ENCODE results near the gene FRMD4A.

Gene FRMD4A

GRCh38 chr10:14182781-14183180 lies 147.9 kb downstream of the FRMD4A start:
- Histone ChIP-seq H3K27me3 (ENCODE audit: low read length) (no peaks in the 10 kb centered on the region), H3K79me2 (ENCODE audit: insufficient read depth, low read length) (no peaks in the 10 kb centered on the region), H3K27ac (ENCODE audit: low read depth, low read length) (no peak overlapping the region), H3K9me2 (replicated peaks; ENCODE audit: insufficient read depth, low read length) (no peaks in the 10 kb centered on the region), H3K9ac (ENCODE audit: low read length) (no peak overlapping the region), H3K4me2 (ENCODE audit: low read depth, low read length, poor library complexity, severe bottlenecking) (no peak overlapping the region), H4K20me1 (ENCODE audit: low read depth, low read length) (no peaks in the 10 kb centered on the region), H3F3A (ENCODE audit: insufficient read depth) (peaks cover 3% of the 10 kb centered on the region; the same call in 1 of the 2 replicates), H3K9me3 (ENCODE audit: insufficient read depth, low read length) (no peaks in the 10 kb centered on the region), H3K36me3 (ENCODE audit: low read length) (no peaks in the 10 kb centered on the region), H3K4me3 (ENCODE audit: insufficient read depth, low read length, poor library complexity, severe bottlenecking) (no peak overlapping the region), H2AFZ (ENCODE audit: low read depth, low read length, severe bottlenecking) (no peak overlapping the region)
- TF ChIP-seq EZH2phosphoT487 (conservative IDR thresholded peaks at IDR 0.05; ENCODE audit: low read length) (no peak), CTCF (IDR thresholded peaks at IDR 0.05; ENCODE audit: insufficient read depth, low read length, poor library complexity, severe bottlenecking) (no peak)

GRCh38 chr10:14181567-14181936 lies 149.2 kb downstream of the FRMD4A start:
- H3K79me2 ChIP-seq (ENCODE audit: insufficient read depth, low read length) = no peaks in the 10 kb centered on the region
- no peaks in the 10 kb centered on the region for H3K36me3 ChIP-seq (ENCODE audit: low read length)
- peaks cover 3% of the 10 kb centered on the region; the same call in 1 of the 2 replicates for H3F3A ChIP-seq (ENCODE audit: insufficient read depth)
- no peak overlapping the region for H3K27ac ChIP-seq (ENCODE audit: low read depth, low read length)
- no peaks in the 10 kb centered on the region for H3K27me3 ChIP-seq (ENCODE audit: low read length)
- TF ChIP-seq CTCF (IDR thresholded peaks at IDR 0.05; ENCODE audit: insufficient read depth, low read length, poor library complexity, severe bottlenecking) (no peak), EZH2phosphoT487 (conservative IDR thresholded peaks at IDR 0.05; ENCODE audit: low read length) (no peak)
- no peaks in the 10 kb centered on the region for H4K20me1 ChIP-seq (ENCODE audit: low read depth, low read length)
- H3K4me2 ChIP-seq (ENCODE audit: low read depth, low read length, poor library complexity, severe bottlenecking) = no peak overlapping the region
- H3K9ac ChIP-seq (ENCODE audit: low read length) = no peak overlapping the region
- H3K4me3 ChIP-seq (ENCODE audit: insufficient read depth, low read length, poor library complexity, severe bottlenecking) = no peak overlapping the region
- no peaks in the 10 kb centered on the region for H3K9me3 ChIP-seq (ENCODE audit: insufficient read depth, low read length)
- H2AFZ ChIP-seq (ENCODE audit: low read depth, low read length, severe bottlenecking) = no peak overlapping the region
- no peaks in the 10 kb centered on the region for H3K9me2 ChIP-seq (replicated peaks; ENCODE audit: insufficient read depth, low read length)

GRCh38 chr10:14180911-14181566 lies 149.7 kb downstream of the FRMD4A start:
- no peak for TF ChIP-seq CTCF (IDR thresholded peaks at IDR 0.05; ENCODE audit: insufficient read depth, low read length, poor library complexity, severe bottlenecking)
- TF ChIP-seq EZH2phosphoT487 (conservative IDR thresholded peaks at IDR 0.05; ENCODE audit: low read length) = no peak
- Histone ChIP-seq H3K27ac (ENCODE audit: low read depth, low read length) (no peak overlapping the region), H3F3A (ENCODE audit: insufficient read depth) (peaks cover 3% of the 10 kb centered on the region; the same call in 1 of the 2 replicates), H3K36me3 (ENCODE audit: low read length) (no peaks in the 10 kb centered on the region), H3K4me3 (ENCODE audit: insufficient read depth, low read length, poor library complexity, severe bottlenecking) (no peak overlapping the region), H2AFZ (ENCODE audit: low read depth, low read length, severe bottlenecking) (no peak overlapping the region), H3K27me3 (ENCODE audit: low read length) (no peaks in the 10 kb centered on the region), H3K9me3 (ENCODE audit: insufficient read depth, low read length) (no peaks in the 10 kb centered on the region), H3K9ac (ENCODE audit: low read length) (no peak overlapping the region), H4K20me1 (ENCODE audit: low read depth, low read length) (no peaks in the 10 kb centered on the region), H3K79me2 (ENCODE audit: insufficient read depth, low read length) (no peaks in the 10 kb centered on the region), H3K4me2 (ENCODE audit: low read depth, low read length, poor library complexity, severe bottlenecking) (no peak overlapping the region), H3K9me2 (replicated peaks; ENCODE audit: insufficient read depth, low read length) (no peaks in the 10 kb centered on the region)

Measured in SU-DHL-6 (cell line).